Testis (tissue), 3 donors: Measurements from ENCODE around the gene LRMDA. TPM values are rescaled to one million over a fixed set of nuclear protein-coding genes. Genes with fewer than 3 reads are reported as not detected.

Experiments
- DNase-seq: peaks from one replicate; pipeline ENCODE4 v3.0.0-alpha.2; 2019
- H3K27ac ChIP-seq, 2 donors: fragments of 200-600 bp; sonication (generic); one replicate each; pipeline ENCODE4 v1.5.1; 2019
- H3K27me3 ChIP-seq: fragments of 200-600 bp; sonication (generic); one replicate; pipeline ENCODE4 v1.5.1; 2019
- H3K36me3 ChIP-seq: fragments of 200-600 bp; sonication (generic); one replicate; pipeline ENCODE4 v1.5.1; 2017; ENCODE audit warnings: low read depth; ENCODE audit errors: missing control alignments
- H3K4me1 ChIP-seq: fragments of 200-600 bp; sonication (generic); one replicate; pipeline ENCODE4 v1.5.1; 2019
- H3K4me3 ChIP-seq, 2 donors: fragments of 200-600 bp; sonication (generic); one replicate each; pipeline ENCODE4 v1.5.1; 2017 to 2019
- H3K9me3 ChIP-seq: fragments of 200-600 bp; sonication (generic); one replicate; pipeline ENCODE4 v1.5.1; 2017
- CTCF ChIP-seq, 3 experiments: fragments of 450-650 bp in 2 of 3; fragments of 200-600 bp in 1 of 3; sonication (generic) in 1 of 3; IDR thresholded peaks; one replicate each; pipeline ENCODE4 v1.5.1; 2016 to 2019; ENCODE audit warnings: antibody characterized with exemption in 3 of 3, mild to moderate bottlenecking in 2 of 3, moderate library complexity in 1 of 3
- POLR2A ChIP-seq: fragments of 450-650 bp; IDR thresholded peaks from one replicate; pipeline ENCODE4 v1.6.1; 2017; ENCODE audit warnings: antibody characterized with exemption, mild to moderate bottlenecking, moderate library complexity
- WGBS, 2 donors: methylation state at CpG; one replicate each; pipeline ENCODE4 v1.1.5; 2018; 5-methylcytosine and 5-hydroxymethylcytosine counted together
- intact Hi-C: fragments of 100-400 bp; cut with DNase I; formaldehyde crosslinking; loops from one replicate; pipeline ENCODE4 v1.15.1; 2023; ENCODE audit warnings: low total_unique reads
- polyA plus RNA-seq: library from polyadenylated mRNA; stranded (reverse); fragments of 350-450 nt; fragmentation: Illumina TruSeq; extraction: RNeasy Lipid Tissue Mini Kit (QIAGEN cat#74804); gene quantifications from one replicate; pipeline ENCODE4 v1.2.3, GENCODE V29; 2014; ENCODE audit warnings: low read depth, low replicate concordance; ENCODE audit not compliant: insufficient read depth
- total RNA-seq, 2 donors: library from RNA; depleted of rRNA; stranded (reverse); fragments of >200 nt; gene quantifications; one replicate each; pipeline ENCODE4 v1.2.3, GENCODE V29; 2016

The LRMDA gene
- total and polyA plus RNA-seq, 3 donors from 2014 or later, result 7.6 to 13.8 (median 10.6) TPM

GRCh38 chr10:76492026-76492425 lies 1060.6 kb downstream of the LRMDA start:
- H3K4me3 ChIP-seq, result no peak overlapping the region
- no peaks in the 10 kb centered on the region for H3K9me3 ChIP-seq
- WGBS, 2 donors, result 58 to 69% methylated on average over 3 of the region's 3 CpGs
- intact Hi-C loops, result no loop called here
- H3K4me1 ChIP-seq, result no peaks in the 10 kb centered on the region
- no peak for DNase-seq
- no peak overlapping the region for H3K27ac ChIP-seq
- no peak for TF ChIP-seq CTCF (IDR thresholded peaks at IDR 0.05)
- no peak for TF ChIP-seq POLR2A
- no peaks in the 10 kb centered on the region for H3K27me3 ChIP-seq
- no peaks in the 10 kb centered on the region for H3K36me3 ChIP-seq

GRCh38 chr10:76492678-76493472 lies 1061.5 kb downstream of the LRMDA start:
- Histone ChIP-seq H3K4me3 (no peak overlapping the region), H3K9me3 (no peaks in the 10 kb centered on the region), H3K27me3 (no peaks in the 10 kb centered on the region), H3K4me1 (no peaks in the 10 kb centered on the region), H3K27ac (no peak overlapping the region), H3K36me3 (no peaks in the 10 kb centered on the region)
- no peak for DNase-seq
- intact Hi-C loops, result no loop called here
- no peak for TF ChIP-seq POLR2A
- TF ChIP-seq CTCF (IDR thresholded peaks at IDR 0.05), result no peak
- WGBS, 2 donors, result 86 to 95% methylated on average over 5 of the region's 5 CpGs

GRCh38 chr10:76497666-76498065 lies 1066.2 kb downstream of the LRMDA start:
- no peak for DNase-seq
- no peaks in the 10 kb centered on the region for H3K36me3 ChIP-seq
- H3K4me3 ChIP-seq, result no peak overlapping the region
- no peaks in the 10 kb centered on the region for H3K4me1 ChIP-seq
- H3K27ac ChIP-seq, result no peak overlapping the region
- H3K27me3 ChIP-seq, result no peaks in the 10 kb centered on the region
- intact Hi-C loops, result no loop called here
- no peaks in the 10 kb centered on the region for H3K9me3 ChIP-seq
- TF ChIP-seq CTCF (IDR thresholded peaks at IDR 0.05) (no peak), POLR2A (no peak)

- DNase-seq, result no peak
- intact Hi-C loops, result no loop called here
- Histone ChIP-seq H3K27ac (no peak overlapping the region), H3K9me3 (no peaks in the 10 kb centered on the region), H3K27me3 (no peaks in the 10 kb centered on the region), H3K4me1 (no peaks in the 10 kb centered on the region), H3K4me3 (no peak overlapping the region), H3K36me3 (no peaks in the 10 kb centered on the region)
- WGBS, 2 donors, result 78 to 91% methylated on average over 1 of the region's 1 CpG
- TF ChIP-seq CTCF (IDR thresholded peaks at IDR 0.05), result no peak
- TF ChIP-seq POLR2A, result no peak
Observed at GRCh38 chr10:76504823-76505222, 1073.4 kb downstream of the LRMDA start.

GRCh38 chr10:76509446-76509845 lies 1078.0 kb downstream of the LRMDA start:
- 32 to 41% methylated on average over 3 of the region's 3 CpGs for WGBS, 2 donors
- no peak for DNase-seq

More at GRCh38 chr10:76509446-76509845, 1078.0 kb downstream of the LRMDA start:
- Histone ChIP-seq H3K36me3 (no peaks in the 10 kb centered on the region), H3K27ac (no peak overlapping the region), H3K4me1 (no peaks in the 10 kb centered on the region), H3K4me3 (no peak overlapping the region), H3K27me3 (no peaks in the 10 kb centered on the region), H3K9me3 (no peaks in the 10 kb centered on the region)
- intact Hi-C loops, result no loop called here
- TF ChIP-seq POLR2A (no peak), CTCF (IDR thresholded peaks at IDR 0.05) (no peak)
